ENCODE results near the gene NUMA1. TPM values are rescaled to one million over a fixed set of nuclear protein-coding genes. Genes with fewer than 3 reads are reported as not detected.

Gene NUMA1
- polyA plus RNA-seq, 3 donors, result 4.1 to 91.2 (median 12.4) TPM

DNA sequence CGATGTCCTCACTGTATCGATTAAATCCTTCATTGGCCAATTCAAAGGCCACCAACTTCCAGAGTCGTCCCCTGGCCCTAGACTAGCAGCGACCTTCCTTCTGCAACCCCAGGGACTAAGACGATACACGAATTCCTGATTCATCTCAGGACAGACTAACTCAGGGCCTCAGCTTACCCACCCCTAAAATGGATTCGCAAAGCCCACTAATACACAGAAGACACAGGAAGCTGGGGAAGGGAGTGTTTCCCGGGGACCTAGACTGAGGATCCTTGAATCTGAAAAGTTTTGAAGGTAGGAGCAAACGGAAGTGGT, 22.2 kb upstream of the NUMA1 start:
- WGBS (ENCODE audit: insufficient coverage), result 6% methylated on average over 5 of the region's 9 CpGs
- intact Hi-C loops (cut with micrococcal nuclease), result loop anchor here (2.0 to 10.0 kb wide), 3 partner anchors 22 to 122 kb away; partner anchors contain the start of genes INPPL1 (in 1 of the 2), LRRC51 (in 1 of the 2) and NUMA1 (in 1 of the 2)
- H3K4me1 Mint-ChIP-seq, result peaks cover 52% of the 10 kb centered on the region
- peak overlapping the region; percentile 91 for H3K9ac ChIP-seq (ENCODE audit: insufficient read depth, low read length, poor library complexity, severe bottlenecking)
- H3K27me3 ChIP-seq (ENCODE audit: control insufficient read depth in 2 of 2, insufficient read depth in 2 of 2, low read length in 2 of 2), result no peaks in the 10 kb centered on the region
- peaks cover 44 to 73% of the 10 kb centered on the region in 2 donors for H3K36me3 Mint-ChIP-seq
- peak overlapping the region; percentile 81 to 95 (median 81) for H3K4me3 ChIP-seq (replicated peaks in 1 of 3; ENCODE audit: low read depth in 2 of 3, low read length in 3 of 3)
- peak overlapping the region; percentile 75 for H2AFZ ChIP-seq (ENCODE audit: insufficient read depth, low read depth, low read length, poor library complexity, severe bottlenecking)
- peaks cover 0 to 1% (median 0%) of the 10 kb centered on the region in 3 donors for H3K27me3 Mint-ChIP-seq (ENCODE audit: low read depth in 3 of 3)
- peaks cover 46 to 50% of the 10 kb centered on the region in 2 donors for H3K4me1 ChIP-seq (ENCODE audit: control insufficient read depth in 1 of 2, insufficient read depth in 2 of 2, low read length in 2 of 2)
- H3K9me3 Mint-ChIP-seq, result peaks cover 0 to 7% (median 0%) of the 10 kb centered on the region in 7 donors
- peaks cover 37% of the 10 kb centered on the region for H4K20me1 ChIP-seq (ENCODE audit: insufficient read depth, low read length)
- H3K27ac Mint-ChIP-seq, result peak overlapping the region; percentile 95 to 98 (median 96)
- peaks cover 55% of the 10 kb centered on the region for H3K79me2 ChIP-seq (ENCODE audit: insufficient read depth, low read length)
- H3K4me2 ChIP-seq (replicated peaks; ENCODE audit: extremely low read depth, low read length, poor library complexity, severe bottlenecking), result peak overlapping the region; percentile 86
- peak in 1 of 3 donors; percentile 4 for DNase-seq
- H3K4me3 Mint-ChIP-seq, result peak overlapping the region; percentile 91 to 99
- no peak for TF ChIP-seq CTCF (IDR thresholded peaks at IDR 0.05)
- H3K36me3 ChIP-seq (replicated peaks in 1 of 2; ENCODE audit: control insufficient read depth in 1 of 2, insufficient read depth in 2 of 2, low read length in 2 of 2), result peaks cover 21 to 53% of the 10 kb centered on the region in 2 donors
- H3K27ac ChIP-seq (ENCODE audit: low read depth in 1 of 2, low read length in 2 of 2), result peak overlapping the region; percentile 90 to 95
- H3K9me3 ChIP-seq (replicated peaks in 1 of 2; ENCODE audit: control insufficient read depth in 1 of 2, insufficient read depth in 1 of 2, low read length in 2 of 2), result no peaks in the 10 kb centered on the region

GRCh38 chr11:72102162-72102561, 21.8 kb upstream of the NUMA1 start:
- 0% methylated on average over 1 of the region's 4 CpGs for WGBS (ENCODE audit: insufficient coverage)
- peak overlapping the region; percentile 91 to 99 for H3K4me3 Mint-ChIP-seq
- H4K20me1 ChIP-seq (ENCODE audit: insufficient read depth, low read length), result peaks cover 42% of the 10 kb centered on the region
- H3K4me2 ChIP-seq (replicated peaks; ENCODE audit: extremely low read depth, low read length, poor library complexity, severe bottlenecking), result peak overlapping the region; percentile 86
- H3K79me2 ChIP-seq (ENCODE audit: insufficient read depth, low read length), result peaks cover 60% of the 10 kb centered on the region
- no peaks in the 10 kb centered on the region for H3K9me3 ChIP-seq (replicated peaks in 1 of 2; ENCODE audit: control insufficient read depth in 1 of 2, insufficient read depth in 1 of 2, low read length in 2 of 2)
- no peak for TF ChIP-seq CTCF (IDR thresholded peaks at IDR 0.05)
- peak in 1 of 3 donors; percentile 14 for DNase-seq
- H3K27ac ChIP-seq (ENCODE audit: low read depth in 1 of 2, low read length in 2 of 2), result peak overlapping the region; percentile 90 to 95
- peak overlapping the region; percentile 91 for H3K9ac ChIP-seq (ENCODE audit: insufficient read depth, low read length, poor library complexity, severe bottlenecking)
- H2AFZ ChIP-seq (ENCODE audit: insufficient read depth, low read depth, low read length, poor library complexity, severe bottlenecking), result peak overlapping the region; percentile 75
- intact Hi-C loops (cut with micrococcal nuclease), result loop anchor here (2.0 to 10.0 kb wide), 3 partner anchors 21 to 123 kb away; partner anchors contain the start of genes INPPL1 (in 1 of the 2), LRRC51 (in 1 of the 2) and NUMA1 (in 1 of the 2)
- peaks cover 43 to 73% of the 10 kb centered on the region in 2 donors for H3K36me3 Mint-ChIP-seq
- H3K9me3 Mint-ChIP-seq, result peaks cover 0 to 7% (median 0%) of the 10 kb centered on the region in 7 donors
- no peaks in the 10 kb centered on the region for H3K27me3 ChIP-seq (ENCODE audit: control insufficient read depth in 2 of 2, insufficient read depth in 2 of 2, low read length in 2 of 2)
- H3K27me3 Mint-ChIP-seq (ENCODE audit: low read depth in 3 of 3), result peaks cover 0 to 1% (median 0%) of the 10 kb centered on the region in 3 donors
- H3K4me3 ChIP-seq (replicated peaks in 1 of 3; ENCODE audit: low read depth in 2 of 3, low read length in 3 of 3), result peak overlapping the region; percentile 81 to 95 (median 81)
- peaks cover 52% of the 10 kb centered on the region for H3K4me1 Mint-ChIP-seq
- H3K36me3 ChIP-seq (replicated peaks in 1 of 2; ENCODE audit: control insufficient read depth in 1 of 2, insufficient read depth in 2 of 2, low read length in 2 of 2), result peaks cover 25 to 53% of the 10 kb centered on the region in 2 donors
- peak overlapping the region; percentile 95 to 98 (median 96) for H3K27ac Mint-ChIP-seq
- H3K4me1 ChIP-seq (ENCODE audit: control insufficient read depth in 1 of 2, insufficient read depth in 2 of 2, low read length in 2 of 2), result peaks cover 46 to 50% of the 10 kb centered on the region in 2 donors
